Progenitor cell of endocrine pancreas (in vitro differentiated cells): Measurements from ENCODE around the gene WDR6. TPM values are rescaled to one million over a fixed set of nuclear protein-coding genes. Genes with fewer than 3 reads are reported as not detected.

Experiments
- DNase-seq: peaks from one replicate; pipeline ENCODE4 v3.0.0; 2021; ENCODE audit warnings: low spot score; ENCODE audit not compliant: unreplicated experiment
- H3K27ac Mint-ChIP-seq: 2 replicates; pipeline ENCODE4 v1.8.0; 2021; ENCODE audit warnings: mild to moderate bottlenecking, moderate library complexity, mixed read lengths
- H3K27me3 Mint-ChIP-seq: 2 replicates; pipeline ENCODE4 v1.8.0; 2021; ENCODE audit warnings: mixed read lengths
- H3K36me3 Mint-ChIP-seq: 2 replicates; pipeline ENCODE4 v1.8.0; 2022; ENCODE audit warnings: mixed read lengths; ENCODE audit not compliant: insufficient read depth
- H3K4me1 Mint-ChIP-seq: 2 replicates; pipeline ENCODE4 v1.8.0; 2021; ENCODE audit warnings: low read depth, mixed read lengths
- H3K4me3 Mint-ChIP-seq: 2 replicates; pipeline ENCODE4 v1.8.0; 2021; ENCODE audit warnings: low read depth, mild to moderate bottlenecking, moderate library complexity, mixed read lengths
- H3K9me3 Mint-ChIP-seq: 2 replicates; pipeline ENCODE4 v1.8.0; 2021; ENCODE audit warnings: low read depth, mixed read lengths
- long read RNA-seq: library from polyadenylated mRNA; unstranded; transcript quantifications from one replicate; pipeline ENCODE4 v2.0.0, GENCODE V29; 2020
- total RNA-seq: library from RNA; stranded (reverse); gene quantifications from 2 replicates; pipeline ENCODE4 v1.2.1, GENCODE V29; 2021
- TF ChIP-seq, protein P1 (sequence below): fragments of 200-600 bp; sonication (generic); IDR thresholded peaks from one replicate; pipeline ENCODE4 v1.5.0; 2021; ENCODE audit warnings: antibody characterized with exemption, mild to moderate bottlenecking; ENCODE audit not compliant: unreplicated experiment

WDR6 gene, protein sequence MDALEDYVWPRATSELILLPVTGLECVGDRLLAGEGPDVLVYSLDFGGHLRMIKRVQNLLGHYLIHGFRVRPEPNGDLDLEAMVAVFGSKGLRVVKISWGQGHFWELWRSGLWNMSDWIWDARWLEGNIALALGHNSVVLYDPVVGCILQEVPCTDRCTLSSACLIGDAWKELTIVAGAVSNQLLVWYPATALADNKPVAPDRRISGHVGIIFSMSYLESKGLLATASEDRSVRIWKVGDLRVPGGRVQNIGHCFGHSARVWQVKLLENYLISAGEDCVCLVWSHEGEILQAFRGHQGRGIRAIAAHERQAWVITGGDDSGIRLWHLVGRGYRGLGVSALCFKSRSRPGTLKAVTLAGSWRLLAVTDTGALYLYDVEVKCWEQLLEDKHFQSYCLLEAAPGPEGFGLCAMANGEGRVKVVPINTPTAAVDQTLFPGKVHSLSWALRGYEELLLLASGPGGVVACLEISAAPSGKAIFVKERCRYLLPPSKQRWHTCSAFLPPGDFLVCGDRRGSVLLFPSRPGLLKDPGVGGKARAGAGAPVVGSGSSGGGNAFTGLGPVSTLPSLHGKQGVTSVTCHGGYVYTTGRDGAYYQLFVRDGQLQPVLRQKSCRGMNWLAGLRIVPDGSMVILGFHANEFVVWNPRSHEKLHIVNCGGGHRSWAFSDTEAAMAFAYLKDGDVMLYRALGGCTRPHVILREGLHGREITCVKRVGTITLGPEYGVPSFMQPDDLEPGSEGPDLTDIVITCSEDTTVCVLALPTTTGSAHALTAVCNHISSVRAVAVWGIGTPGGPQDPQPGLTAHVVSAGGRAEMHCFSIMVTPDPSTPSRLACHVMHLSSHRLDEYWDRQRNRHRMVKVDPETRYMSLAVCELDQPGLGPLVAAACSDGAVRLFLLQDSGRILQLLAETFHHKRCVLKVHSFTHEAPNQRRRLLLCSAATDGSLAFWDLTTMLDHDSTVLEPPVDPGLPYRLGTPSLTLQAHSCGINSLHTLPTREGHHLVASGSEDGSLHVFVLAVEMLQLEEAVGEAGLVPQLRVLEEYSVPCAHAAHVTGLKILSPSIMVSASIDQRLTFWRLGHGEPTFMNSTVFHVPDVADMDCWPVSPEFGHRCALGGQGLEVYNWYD
- total RNA-seq = 369 and 414 TPM in 2 replicates
- long read RNA-seq, full-length matches to known transcripts = 210 of 310 reads
- long read RNA-seq, partial matches to known transcripts = 63 of 310 reads
- long read RNA-seq, other reads (novel, unspliced or antisense) = 37 of 310 reads

GRCh38 chr3:49007068-49007770 is at the start of gene WDR6:
WDR6 (plus strand) TSS chr3:49007391; CDS start chr3:49007432, 41 bp downstream.
- Mint-ChIP-seq H3K9me3 (no peaks in the 10 kb centered on the region), H3K4me3 (peak within 1 kb of the TSS; percentile 100), H3K27ac (peak within 1 kb of the TSS; percentile 100), H3K27me3 (peaks cover 8% of the 10 kb centered on the region), H3K36me3 (peaks cover 23% of the 10 kb centered on the region), H3K4me1 (peaks cover 23% of the 10 kb centered on the region)
- DNase-seq = peak; percentile 92
- TF ChIP-seq, protein P1, sequence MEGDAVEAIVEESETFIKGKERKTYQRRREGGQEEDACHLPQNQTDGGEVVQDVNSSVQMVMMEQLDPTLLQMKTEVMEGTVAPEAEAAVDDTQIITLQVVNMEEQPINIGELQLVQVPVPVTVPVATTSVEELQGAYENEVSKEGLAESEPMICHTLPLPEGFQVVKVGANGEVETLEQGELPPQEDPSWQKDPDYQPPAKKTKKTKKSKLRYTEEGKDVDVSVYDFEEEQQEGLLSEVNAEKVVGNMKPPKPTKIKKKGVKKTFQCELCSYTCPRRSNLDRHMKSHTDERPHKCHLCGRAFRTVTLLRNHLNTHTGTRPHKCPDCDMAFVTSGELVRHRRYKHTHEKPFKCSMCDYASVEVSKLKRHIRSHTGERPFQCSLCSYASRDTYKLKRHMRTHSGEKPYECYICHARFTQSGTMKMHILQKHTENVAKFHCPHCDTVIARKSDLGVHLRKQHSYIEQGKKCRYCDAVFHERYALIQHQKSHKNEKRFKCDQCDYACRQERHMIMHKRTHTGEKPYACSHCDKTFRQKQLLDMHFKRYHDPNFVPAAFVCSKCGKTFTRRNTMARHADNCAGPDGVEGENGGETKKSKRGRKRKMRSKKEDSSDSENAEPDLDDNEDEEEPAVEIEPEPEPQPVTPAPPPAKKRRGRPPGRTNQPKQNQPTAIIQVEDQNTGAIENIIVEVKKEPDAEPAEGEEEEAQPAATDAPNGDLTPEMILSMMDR = peak; percentile 26

DNA sequence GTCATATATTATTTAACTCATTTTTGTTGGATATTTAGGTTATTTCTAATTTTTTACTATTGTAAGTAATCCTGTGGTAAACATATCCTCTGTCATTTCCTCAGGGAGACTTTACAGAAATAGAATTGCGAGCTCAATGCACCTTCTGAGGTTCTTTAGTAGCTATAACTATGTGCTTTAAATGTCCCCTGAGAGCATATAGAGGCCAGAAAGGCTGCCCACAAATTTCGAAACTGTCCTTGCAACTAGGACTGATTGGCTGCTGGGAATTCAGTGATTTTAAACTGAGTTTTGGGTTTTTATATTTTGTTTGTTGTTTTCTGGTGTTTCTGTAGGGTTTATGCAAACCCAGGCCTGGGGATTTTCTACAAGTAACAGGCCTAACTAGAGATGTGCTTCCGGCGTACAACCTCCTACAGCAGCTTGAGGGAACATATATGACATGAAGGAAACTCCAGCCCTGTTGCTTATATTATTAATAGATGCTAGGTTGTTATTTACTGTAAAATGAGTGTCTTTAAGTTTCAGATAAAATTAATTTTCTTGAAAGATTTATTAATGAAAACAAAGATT is 46.3 kb upstream of the WDR6 start:
- Mint-ChIP-seq H3K27ac (no peak overlapping the region), H3K27me3 (no peaks in the 10 kb centered on the region), H3K4me1 (no peaks in the 10 kb centered on the region), H3K4me3 (no peak overlapping the region), H3K36me3 (peaks cover 4% of the 10 kb centered on the region), H3K9me3 (no peaks in the 10 kb centered on the region)
- TF ChIP-seq, protein P1 = no peak
- DNase-seq = no peak

DNA sequence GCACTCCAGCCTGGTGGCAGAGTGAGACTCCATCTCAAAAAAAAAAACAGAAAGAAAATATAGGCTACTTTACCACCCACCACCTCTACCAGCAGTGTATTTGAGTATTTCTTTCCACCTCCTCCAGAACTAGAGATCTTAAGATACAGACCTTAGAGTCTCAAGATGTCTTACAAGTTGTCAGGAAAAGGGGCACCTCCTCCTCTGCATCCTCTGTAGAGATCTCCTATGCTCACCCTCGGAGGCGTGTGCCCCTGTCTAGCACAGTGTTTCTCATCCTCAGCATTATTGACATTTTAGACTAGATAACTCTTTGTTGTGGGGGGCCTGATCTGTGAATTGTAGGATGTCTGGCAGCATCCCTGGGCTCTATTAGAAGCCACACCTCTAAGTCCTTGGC is 44.9 kb upstream of the WDR6 start:
- no peak overlapping the region for H3K27ac Mint-ChIP-seq
- H3K4me3 Mint-ChIP-seq = no peak overlapping the region
- no peaks in the 10 kb centered on the region for H3K27me3 Mint-ChIP-seq
- peaks cover 4% of the 10 kb centered on the region for H3K36me3 Mint-ChIP-seq
- H3K9me3 Mint-ChIP-seq = no peaks in the 10 kb centered on the region
- TF ChIP-seq, protein P1 = no peak
- DNase-seq = no peak
- no peaks in the 10 kb centered on the region for H3K4me1 Mint-ChIP-seq

GRCh38 chr3:48962939-48963338 is 44.3 kb upstream of the WDR6 start:
- TF ChIP-seq, protein P1 = no peak
- no peak for DNase-seq
- Mint-ChIP-seq H3K36me3 (peaks cover 3% of the 10 kb centered on the region), H3K9me3 (no peaks in the 10 kb centered on the region), H3K4me1 (no peaks in the 10 kb centered on the region), H3K4me3 (no peak overlapping the region), H3K27me3 (no peaks in the 10 kb centered on the region), H3K27ac (no peak overlapping the region)
